Natural killer cell (primary cell): ENCODE measurements around the gene IL12RB2. TPM values are rescaled to one million over a fixed set of nuclear protein-coding genes. Genes with fewer than 3 reads are reported as not detected.

Experiments used
- ATAC-seq, 3 donors: fragments of 150-1000 bp in 2 of 3; fragments of 200-7000 bp in 1 of 3; cut with Tn5 transposase; 1 replicate in 1 of 3; 2 replicates in 2 of 3; pipeline ENCODE4 v1.10.0; 2021; ENCODE audit warnings: mild to moderate bottlenecking in 2 of 3, moderate library complexity in 2 of 3
- DNase-seq, 2 donors: peaks; one replicate each; pipeline versions ENCODE4 v3.0.0 to v3.0.0-alpha.2; 2013 to 2021; ENCODE audit warnings: mixed read lengths in 1 of 2
- H3K27ac ChIP-seq: one replicate; pipeline ENCODE4 v1.5.1; 2013; ENCODE audit warnings: mild to moderate bottlenecking, low read length
- H3K27me3 ChIP-seq: one replicate; pipeline ENCODE4 v1.6.1; 2013; ENCODE audit warnings: low read length; ENCODE audit not compliant: control insufficient read depth, insufficient read depth
- H3K36me3 ChIP-seq: one replicate; pipeline ENCODE4 v1.6.1; 2013; ENCODE audit warnings: low read length; ENCODE audit not compliant: control insufficient read depth, insufficient read depth
- H3K4me1 ChIP-seq: one replicate; pipeline ENCODE4 v1.6.1; 2013; ENCODE audit warnings: low read length; ENCODE audit not compliant: control insufficient read depth, insufficient read depth
- H3K4me3 ChIP-seq: one replicate; pipeline ENCODE4 v1.5.1; 2013; ENCODE audit warnings: low read length
- H3K9me3 ChIP-seq: one replicate; pipeline ENCODE4 v1.6.1; 2013; ENCODE audit warnings: low read length; ENCODE audit not compliant: control insufficient read depth, insufficient read depth
- H3K27ac Mint-ChIP-seq, 2 donors: one replicate each; pipeline ENCODE4 v1.8.0; 2022; ENCODE audit warnings: mild to moderate bottlenecking in 2 of 2, mixed read lengths in 2 of 2, moderate library complexity in 1 of 2
- H3K27me3 Mint-ChIP-seq, 2 donors: one replicate each; pipeline ENCODE4 v1.8.0; 2022; ENCODE audit warnings: low read depth in 2 of 2, mixed read lengths in 2 of 2
- H3K36me3 Mint-ChIP-seq: one replicate; pipeline ENCODE4 v1.8.0; 2022; ENCODE audit warnings: mixed read lengths
- H3K4me1 Mint-ChIP-seq, 2 donors: one replicate each; pipeline ENCODE4 v1.8.0; 2022; ENCODE audit warnings: mixed read lengths in 2 of 2
- H3K4me3 Mint-ChIP-seq: one replicate; pipeline ENCODE4 v1.8.0; 2022; ENCODE audit warnings: mild to moderate bottlenecking, moderate library complexity, mixed read lengths
- H3K9me3 Mint-ChIP-seq, 2 donors: one replicate each; pipeline ENCODE4 v1.8.0; 2022; ENCODE audit warnings: mixed read lengths in 2 of 2
- CTCF ChIP-seq: fragments of 200-600 bp; IDR thresholded peaks from one replicate; pipeline ENCODE4 v1.8.0; 2022; ENCODE audit warnings: antibody characterized with exemption
- WGBS: methylation state at CpG from one replicate; pipeline ENCODE4 v1.1.7; 2013; ENCODE audit warnings: missing lambda C conversion rate; ENCODE audit not compliant: insufficient coverage; 5-methylcytosine and 5-hydroxymethylcytosine counted together
- intact Hi-C: fragments of 100-400 bp; cut with micrococcal nuclease; formaldehyde crosslinking; loops from one replicate; pipeline ENCODE4 v1.14.2; 2022
- total RNA-seq, 4 donors: library from RNA; stranded (reverse); fragments of 120-200 nt in 1 of 4; gene quantifications; one replicate each; pipeline versions ENCODE4 v1.2.3 to v1.2.4, GENCODE V29; 2013 to 2022

IL12RB2 gene
- total RNA-seq, 3 donors from 2014 or later (not counting 1 experiment from before 2014, with no cell fraction given) = 18.2 to 51.2 (median 24.8) TPM

- DNase-seq (no peak), ATAC-seq (no peak)
- no peak overlapping the region for H3K4me3 ChIP-seq
- TF ChIP-seq CTCF = no peak
- no peak overlapping the region for H3K4me3 Mint-ChIP-seq
- H3K27me3 Mint-ChIP-seq = no peaks in the 10 kb centered on the region
- no peaks in the 10 kb centered on the region for H3K9me3 Mint-ChIP-seq
- H3K36me3 Mint-ChIP-seq = peaks cover 8% of the 10 kb centered on the region
- peak overlapping the region in 1 of 2 donors; percentile 40 for H3K27ac Mint-ChIP-seq
- no peaks in the 10 kb centered on the region for H3K27me3 ChIP-seq
- H3K9me3 ChIP-seq = no peaks in the 10 kb centered on the region
- peaks cover 7% of the 10 kb centered on the region for H3K36me3 ChIP-seq
- no peak overlapping the region for H3K27ac ChIP-seq
- H3K4me1 ChIP-seq = no peaks in the 10 kb centered on the region
- WGBS = 95% methylated on average over 6 of the region's 6 CpGs
- peaks cover 14% of the 10 kb centered on the region in 2 donors for H3K4me1 Mint-ChIP-seq
- intact Hi-C loops = loop anchor here (5.0 kb wide), 1 partner anchor 154 kb away; no protein-coding TSS in a partner anchor
These were observed 41.0 kb downstream of the IL12RB2 start for GRCh38 chr1:67348586-67349252.

- Histone ChIP-seq H3K4me3 (no peak overlapping the region), H3K36me3 (peaks cover 11% of the 10 kb centered on the region), H3K27me3 (no peaks in the 10 kb centered on the region), H3K4me1 (no peaks in the 10 kb centered on the region), H3K9me3 (no peaks in the 10 kb centered on the region), H3K27ac (no peak overlapping the region)
- H3K36me3 Mint-ChIP-seq = peaks cover 8% of the 10 kb centered on the region
- DNase-seq (peak in 1 of 2 donors; percentile 19), ATAC-seq (no peak)
- TF ChIP-seq CTCF = no peak
- intact Hi-C loops = no loop called here
- H3K4me3 Mint-ChIP-seq = no peak overlapping the region
- WGBS = 100% methylated on average over 2 of the region's 2 CpGs
- H3K9me3 Mint-ChIP-seq = no peaks in the 10 kb centered on the region
- H3K27ac Mint-ChIP-seq = no peak overlapping the region
- peaks cover 10 to 12% of the 10 kb centered on the region in 2 donors for H3K4me1 Mint-ChIP-seq
- no peaks in the 10 kb centered on the region for H3K27me3 Mint-ChIP-seq
These were observed 43.1 kb downstream of the IL12RB2 start for GRCh38 chr1:67350783-67351182.

GRCh38 chr1:67352211-67352610, 44.5 kb downstream of the IL12RB2 start:
- H3K4me3 ChIP-seq = no peak overlapping the region
- H3K27me3 ChIP-seq = no peaks in the 10 kb centered on the region
- Mint-ChIP-seq H3K4me3 (no peak overlapping the region), H3K4me1 (peaks cover 6 to 11% of the 10 kb centered on the region in 2 donors), H3K27me3 (no peaks in the 10 kb centered on the region), H3K27ac (no peak overlapping the region), H3K9me3 (no peaks in the 10 kb centered on the region), H3K36me3 (peaks cover 8% of the 10 kb centered on the region)
- peaks cover 11% of the 10 kb centered on the region for H3K36me3 ChIP-seq
- DNase-seq (no peak), ATAC-seq (no peak)
- H3K27ac ChIP-seq = no peak overlapping the region
- intact Hi-C loops = no loop called here
- TF ChIP-seq CTCF = no peak
- no peaks in the 10 kb centered on the region for H3K9me3 ChIP-seq
- no peaks in the 10 kb centered on the region for H3K4me1 ChIP-seq
